BE2C (cell line): ENCODE data around the gene C19orf73.
A peak's percentile ranks its signal among the peaks of the same experiment; 100 is the strongest.

Experiments
- DNase-seq: peaks from one replicate; pipeline ENCODE4 v3.0.0-alpha.2; 2020
- H3K27me3 ChIP-seq: fragments of 250-450 bp; sonication (Bioruptor Pico); 2 replicates; pipeline ENCODE4 v1.5.1; 2020; ENCODE audit warnings: mild to moderate bottlenecking
- H3K36me3 ChIP-seq: fragments of 250-450 bp; sonication (Bioruptor Pico); 2 replicates; pipeline ENCODE4 v1.5.1; 2020; ENCODE audit warnings: mild to moderate bottlenecking
- H3K4me1 ChIP-seq: fragments of 250-450 bp; sonication (Bioruptor Pico); 2 replicates; pipeline ENCODE4 v1.5.1; 2020
- H3K4me3 ChIP-seq: 2 replicates; pipeline ENCODE4 v1.5.1; 2011; ENCODE audit warnings: low read depth, low read length
- H3K9me3 ChIP-seq: fragments of 250-450 bp; sonication (Bioruptor Pico); 2 replicates; pipeline ENCODE4 v1.5.1; 2020
- CTCF ChIP-seq: IDR thresholded peaks from 2 replicates; pipeline ENCODE4 v1.5.1; 2012; ENCODE audit warnings: mild to moderate bottlenecking, low read depth, low read length

C19orf73 gene

GRCh38 chr19:49154279-49154678 is 35.3 kb upstream of the C19orf73 start:
- DNase-seq: no peak
- peaks cover 8% of the 10 kb centered on the region for H3K4me1 ChIP-seq
- no peak overlapping the region for H3K4me3 ChIP-seq
- H3K27me3 ChIP-seq: no peaks in the 10 kb centered on the region
- no peak for TF ChIP-seq CTCF
- H3K9me3 ChIP-seq: no peaks in the 10 kb centered on the region
- no peaks in the 10 kb centered on the region for H3K36me3 ChIP-seq

- no peaks in the 10 kb centered on the region for H3K27me3 ChIP-seq
- H3K9me3 ChIP-seq: no peaks in the 10 kb centered on the region
- TF ChIP-seq CTCF: no peak
- H3K36me3 ChIP-seq: no peaks in the 10 kb centered on the region
- H3K4me1 ChIP-seq: peaks cover 5% of the 10 kb centered on the region
- no peak overlapping the region for H3K4me3 ChIP-seq
- no peak for DNase-seq
These were observed 34.3 kb upstream of the C19orf73 start for GRCh38 chr19:49153167-49153809.

GRCh38 chr19:49152119-49152550 is 33.2 kb upstream of the C19orf73 start:
- Histone ChIP-seq H3K4me1 (peaks cover 5% of the 10 kb centered on the region), H3K9me3 (no peaks in the 10 kb centered on the region), H3K4me3 (no peak overlapping the region), H3K27me3 (no peaks in the 10 kb centered on the region), H3K36me3 (no peaks in the 10 kb centered on the region)
- TF ChIP-seq CTCF: no peak
- no peak for DNase-seq

- no peaks in the 10 kb centered on the region for H3K36me3 ChIP-seq
- no peak for TF ChIP-seq CTCF
- peak overlapping the region; percentile 89 for H3K4me3 ChIP-seq
- DNase-seq: peak; percentile 86
- H3K9me3 ChIP-seq: no peaks in the 10 kb centered on the region
- no peaks in the 10 kb centered on the region for H3K27me3 ChIP-seq
- peaks cover 5% of the 10 kb centered on the region for H3K4me1 ChIP-seq
These were observed 32.5 kb upstream of the C19orf73 start for GRCh38 chr19:49151267-49152118.

GRCh38 chr19:49150944-49151243 is 32.0 kb upstream of the C19orf73 start:
- Histone ChIP-seq H3K4me1 (peaks cover 5% of the 10 kb centered on the region), H3K4me3 (peak overlapping the region; percentile 89), H3K36me3 (no peaks in the 10 kb centered on the region), H3K27me3 (no peaks in the 10 kb centered on the region), H3K9me3 (no peaks in the 10 kb centered on the region)
- no peak for DNase-seq
- TF ChIP-seq CTCF: no peak
